Measurements from ENCODE around the gene TLR1. TPM values are rescaled to one million over a fixed set of nuclear protein-coding genes. Genes with fewer than 3 reads are reported as not detected.
"Not testable (repeated sequence)": the region's sequence is repeated elsewhere in the genome, so short reads cannot be mapped to it uniquely, and the experiment has no call there.

Gene TLR1
- total and polyA plus RNA-seq, 12 donors, result 2.5 to 60.0 (median 14.8) TPM

- peak in 6 of 7 donors; percentile 37 to 65 (median 54) for DNase-seq
- Histone ChIP-seq H3K36me3 (replicated peaks in 1 of 2) (no peaks in the 10 kb centered on the region), H3K27me3 (no peaks in the 10 kb centered on the region), H3K27ac (no peak within 1 kb of the TSS), H3K9me3 (replicated peaks in 1 of 3) (no peaks in the 10 kb centered on the region), H3K4me3 (no peak within 1 kb of the TSS), H3K4me1 (replicated peaks in 1 of 2) (peaks cover 0 to 6% of the 10 kb centered on the region in 2 donors)
- TF ChIP-seq CTCF (IDR thresholded peaks at IDR 0.05) (peak; percentile 58 to 83 (median 66)), POLR2A (IDR thresholded peaks at IDR 0.05) (no peak)
- intact Hi-C loops (cut with DNase I), result no loop called here
- 32 to 37% (median 36%) methylated on average over 12 of the region's 12 CpGs for WGBS, 4 donors
Measured at GRCh38 chr4:38782452-38783108, 22.0 kb downstream of the TLR1 start, which contains the start of gene TLR10. Gene TLR10, minus strand, starts transcription at chr4:38782990. Its CDS starts 7,400 bp downstream, at chr4:38775590.

- no peaks in the 10 kb centered on the region for H3K27me3 ChIP-seq
- no peak overlapping the region for H3K27ac ChIP-seq
- intact Hi-C loops (cut with DNase I), result no loop called here
- no peak for DNase-seq
- peaks cover 0 to 6% of the 10 kb centered on the region in 2 donors for H3K4me1 ChIP-seq (replicated peaks in 1 of 2)
- H3K4me3 ChIP-seq, result no peak overlapping the region
- no peaks in the 10 kb centered on the region for H3K9me3 ChIP-seq (replicated peaks in 1 of 3)
- H3K36me3 ChIP-seq (replicated peaks in 1 of 2), result no peaks in the 10 kb centered on the region
- WGBS, 4 donors, result 92 to 96% (median 93%) methylated on average over 4 of the region's 4 CpGs
- no peak for TF ChIP-seq CTCF (IDR thresholded peaks at IDR 0.05)
- TF ChIP-seq POLR2A (IDR thresholded peaks at IDR 0.05), result no peak
Measured at GRCh38 chr4:38781854-38782261, 22.7 kb downstream of the TLR1 start.

GRCh38 chr4:38780833-38781484, 23.6 kb downstream of the TLR1 start:
- no peak overlapping the region for H3K27ac ChIP-seq
- no peaks in the 10 kb centered on the region for H3K36me3 ChIP-seq (replicated peaks in 1 of 2)
- intact Hi-C loops (cut with DNase I), result no loop called here
- H3K4me3 ChIP-seq, result no peak overlapping the region
- H3K9me3 ChIP-seq (replicated peaks in 1 of 3), result no peaks in the 10 kb centered on the region
- 88 to 97% (median 92%) methylated on average over 4 of the region's 4 CpGs for WGBS, 4 donors
- no peak for DNase-seq
- H3K4me1 ChIP-seq (replicated peaks in 1 of 2), result peaks cover 0 to 6% of the 10 kb centered on the region in 2 donors
- no peaks in the 10 kb centered on the region for H3K27me3 ChIP-seq
- TF ChIP-seq POLR2A (IDR thresholded peaks at IDR 0.05) (no peak), CTCF (IDR thresholded peaks at IDR 0.05) (no peak)

- WGBS, 4 donors, result 79 to 83% (median 82%) methylated on average over 5 of the region's 5 CpGs
Measured at GRCh38 chr4:38779790-38780189, 24.8 kb downstream of the TLR1 start.

GRCh38 chr4:38777925-38778324, 26.7 kb downstream of the TLR1 start:
- DNase-seq; H3K27ac ChIP-seq; H3K27me3 ChIP-seq; H3K36me3 ChIP-seq (replicated peaks in 1 of 2); H3K9me3 ChIP-seq (replicated peaks in 1 of 3); H3K4me3 ChIP-seq; H3K4me1 ChIP-seq (replicated peaks in 1 of 2); intact Hi-C loops (cut with DNase I): not testable (repeated sequence)
- WGBS, 4 donors, result 69 to 76% (median 75%) methylated on average over 2 of the region's 2 CpGs

More at GRCh38 chr4:38779790-38780189, 24.8 kb downstream of the TLR1 start:
- no peaks in the 10 kb centered on the region for H3K27me3 ChIP-seq
- TF ChIP-seq POLR2A (IDR thresholded peaks at IDR 0.05) (no peak), CTCF (IDR thresholded peaks at IDR 0.05) (no peak)
- H3K9me3 ChIP-seq (replicated peaks in 1 of 3), result no peaks in the 10 kb centered on the region
- H3K4me1 ChIP-seq (replicated peaks in 1 of 2), result peaks cover 0 to 6% of the 10 kb centered on the region in 2 donors
- H3K27ac ChIP-seq, result no peak overlapping the region
- no peaks in the 10 kb centered on the region for H3K36me3 ChIP-seq (replicated peaks in 1 of 2)
- intact Hi-C loops (cut with DNase I), result no loop called here
- H3K4me3 ChIP-seq, result no peak overlapping the region
- no peak for DNase-seq
